ENCODE results near the gene KCTD10.
"Not testable (repeated sequence)": the region's sequence is repeated elsewhere in the genome, so short reads cannot be mapped to it uniquely, and the experiment has no call there.

The KCTD10 gene

GRCh38 chr12:109475993-109476806 lies 900 bp downstream of the KCTD10 start:
- TF ChIP-seq CTCF (IDR thresholded peaks at IDR 0.05; ENCODE audit: insufficient read depth, missing control alignments): no peak
- DNase-seq (ENCODE audit: insufficient read length, low spot score): no peak
- FAIRE-seq: no peak

- DNase-seq (ENCODE audit: insufficient read length, low spot score) (no peak), FAIRE-seq (no peak)
- no peak for TF ChIP-seq CTCF (IDR thresholded peaks at IDR 0.05; ENCODE audit: insufficient read depth, missing control alignments)
Observed at GRCh38 chr12:109475121-109475520, 2.0 kb downstream of the KCTD10 start.

DNA sequence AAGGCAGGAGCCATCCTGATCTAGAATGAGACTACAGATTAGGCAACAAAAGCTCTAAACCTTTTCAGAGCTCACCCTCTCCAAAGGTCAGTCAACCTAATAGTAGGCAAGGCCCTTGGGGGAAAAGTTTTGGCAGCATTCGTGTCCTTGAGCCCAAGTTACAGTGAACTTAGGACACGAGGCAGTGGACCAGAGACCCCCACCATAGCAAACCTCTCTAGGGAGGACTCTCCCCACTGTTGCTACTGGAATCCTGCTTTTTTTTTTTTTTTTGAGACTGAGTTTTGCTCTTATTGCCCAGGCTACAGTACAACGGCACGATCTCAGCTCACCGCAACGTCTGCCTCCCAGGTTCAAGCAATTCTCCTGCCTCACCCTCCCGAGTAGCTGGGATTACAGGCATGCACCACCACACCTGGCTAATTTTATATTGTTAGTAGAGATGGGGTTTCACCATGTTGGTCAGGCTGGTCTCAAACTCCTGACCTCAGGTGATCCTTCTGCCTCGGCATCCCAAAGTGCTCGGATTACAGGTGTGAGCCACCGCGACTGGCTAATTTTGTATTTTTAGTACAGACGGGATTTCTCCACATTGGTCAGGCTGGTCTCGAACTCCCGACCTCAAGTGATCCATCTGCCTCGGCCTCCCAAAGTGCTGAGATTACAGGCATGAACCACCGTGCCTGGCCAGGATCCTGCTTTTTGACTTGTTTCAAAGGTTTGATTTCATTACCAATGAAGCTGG lies 3.4 kb downstream of the KCTD10 start:
- not testable (repeated sequence) for DNase-seq (ENCODE audit: insufficient read length, low spot score); FAIRE-seq

- no peak for TF ChIP-seq CTCF (IDR thresholded peaks at IDR 0.05; ENCODE audit: insufficient read depth, missing control alignments)
- DNase-seq (ENCODE audit: insufficient read length, low spot score) (no peak), FAIRE-seq (no peak)
Observed at GRCh38 chr12:109473006-109473405, 4.1 kb downstream of the KCTD10 start.

GRCh38 chr12:109469517-109469916 lies 7.6 kb downstream of the KCTD10 start:
- DNase-seq (ENCODE audit: insufficient read length, low spot score) (no peak), FAIRE-seq (no peak)
- TF ChIP-seq CTCF (IDR thresholded peaks at IDR 0.05; ENCODE audit: insufficient read depth, missing control alignments): no peak

GRCh38 chr12:109467978-109468676 lies 9.0 kb downstream of the KCTD10 start:
- no peak for TF ChIP-seq CTCF (IDR thresholded peaks at IDR 0.05; ENCODE audit: insufficient read depth, missing control alignments)
- DNase-seq (ENCODE audit: insufficient read length, low spot score): no peak
- no peak for FAIRE-seq

GRCh38 chr12:109466821-109467220 lies 10.3 kb downstream of the KCTD10 start:
- DNase-seq (ENCODE audit: insufficient read length, low spot score): no peak
- no peak for FAIRE-seq
- TF ChIP-seq CTCF (IDR thresholded peaks at IDR 0.05; ENCODE audit: insufficient read depth, missing control alignments): no peak

Measured in D721Med (cell line).